Kidney (tissue), 14 donors: ENCODE results near the gene TPK1. TPM values are rescaled to one million over a fixed set of nuclear protein-coding genes. Genes with fewer than 3 reads are reported as not detected.

ENCODE experiments used
- DNase-seq, 5 donors: peaks; one replicate each; pipeline ENCODE4 v3.0.0-alpha.2; 2013 to 2020
- FAIRE-seq: peaks from 2 replicates; lab custom pipeline; 2012; peaks lifted over from hg19 to GRCh38; lab: Jason Lieb, UNC
- H3K27ac ChIP-seq, 2 donors: one replicate each; pipeline ENCODE4 v1.7.0; 2013; ENCODE audit warnings: low read depth in 2 of 2, low read length in 2 of 2, inconsistent platforms in 1 of 2
- H3K27me3 ChIP-seq: one replicate; pipeline ENCODE4 v1.7.1; 2013; ENCODE audit warnings: low read length, inconsistent platforms; ENCODE audit not compliant: control insufficient read depth, insufficient read depth
- H3K36me3 ChIP-seq, 3 donors: one replicate each; pipeline versions ENCODE4 v1.7.0 to v1.7.1; 2013; ENCODE audit warnings: low read length in 3 of 3, control low read depth in 1 of 3, inconsistent platforms in 1 of 3; ENCODE audit not compliant: insufficient read depth in 3 of 3, control insufficient read depth in 2 of 3
- H3K4me1 ChIP-seq, 3 donors: one replicate each; pipeline versions ENCODE4 v1.7.0 to v1.7.1; 2013; ENCODE audit warnings: low read length in 3 of 3, inconsistent platforms in 1 of 3, low read depth in 1 of 3; ENCODE audit not compliant: control insufficient read depth in 2 of 3, insufficient read depth in 2 of 3
- H3K4me3 ChIP-seq, 3 donors: one replicate each; pipeline versions ENCODE4 v1.7.0 to v1.8.1; 2013; ENCODE audit warnings: low read length in 3 of 3, control low read depth in 1 of 3, inconsistent platforms in 1 of 3
- H3K9ac ChIP-seq, 3 donors: one replicate each; pipeline versions ENCODE4 v1.7.0 to v1.7.1; 2013; ENCODE audit warnings: low read length in 3 of 3, control low read depth in 1 of 3, inconsistent platforms in 1 of 3
- H3K9me3 ChIP-seq, 3 donors: one replicate each; pipeline versions ENCODE4 v1.7.0 to v1.7.1; 2013; ENCODE audit warnings: low read length in 3 of 3, control low read depth in 1 of 3, inconsistent platforms in 1 of 3; ENCODE audit not compliant: control insufficient read depth in 2 of 3, insufficient read depth in 1 of 3
- intact Hi-C: fragments of 100-400 bp; cut with DNase I; formaldehyde crosslinking; loops from one replicate; pipeline ENCODE4 v1.11.1; 2022
- polyA plus RNA-seq: library from polyadenylated mRNA; stranded (reverse); fragments of 350-450 nt; fragmentation: Illumina TruSeq; extraction: RNeasy Lipid Tissue Mini Kit (QIAGEN cat#74804); gene quantifications from one replicate; pipeline ENCODE4 v1.2.3, GENCODE V29; 2014; ENCODE audit warnings: low read depth, low replicate concordance; ENCODE audit not compliant: insufficient read depth
- total RNA-seq: library from RNA; stranded (reverse); fragmentation: NEBNext Ultra II Directional; extraction: Animal tissue kit (Norgen Biotek cat#: 25700); gene quantifications from one replicate; pipeline ENCODE4 v1.2.1, GENCODE V29; 2021
- TF ChIP-seq, protein P1 (sequence below): IDR thresholded peaks from 3 replicates; pipeline ENCODE4 v1.5.1; 2012; ENCODE audit warnings: mild to moderate bottlenecking, moderate library complexity, borderline replicate concordance; ENCODE audit not compliant: insufficient read depth; ENCODE audit errors: extremely low read depth
- donor health status: control.
- donor health status: control.
- donor health status: control.
- donor health status: control.
- donor health status: control.
- donor health status: DM: yes; HTN: yes; CAD: no.
- donor health status: Normal renal cell carcinoma (clear cell type).

TPK1 gene
- total and polyA plus RNA-seq, 2 donors from 2014 or later, result 5.3 to 15.5 TPM

DNA sequence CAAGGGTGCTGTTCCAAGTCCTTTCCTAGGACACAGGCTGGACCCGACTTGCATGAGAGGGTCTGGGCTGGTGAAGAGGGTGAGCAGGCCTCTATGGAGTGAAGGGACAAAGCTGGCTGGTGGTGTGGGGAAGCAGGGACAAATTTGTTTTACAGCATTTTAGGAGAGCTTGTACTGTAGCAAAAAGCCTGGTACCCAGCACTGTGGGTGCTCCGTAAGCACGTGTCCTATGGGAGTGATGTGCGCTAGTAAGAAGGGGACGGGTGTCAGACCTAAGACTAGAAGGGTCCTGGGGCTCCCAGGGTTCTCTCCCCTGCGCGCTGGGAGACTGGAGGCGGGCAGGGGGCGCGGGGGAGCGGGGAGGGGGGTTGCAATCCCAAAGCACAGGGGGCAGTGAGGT lies 432.8 kb downstream of the TPK1 start:
- Histone ChIP-seq H3K4me3 (no peak overlapping the region), H3K9ac (no peak overlapping the region), H3K27ac (no peak overlapping the region), H3K9me3 (no peaks in the 10 kb centered on the region), H3K27me3 (no peaks in the 10 kb centered on the region), H3K4me1 (no peaks in the 10 kb centered on the region), H3K36me3 (no peaks in the 10 kb centered on the region)
- intact Hi-C loops, result loop anchor here (5.0 kb wide), 1 partner anchor 231 kb away; no protein-coding TSS in a partner anchor
- TF ChIP-seq, protein P1, sequence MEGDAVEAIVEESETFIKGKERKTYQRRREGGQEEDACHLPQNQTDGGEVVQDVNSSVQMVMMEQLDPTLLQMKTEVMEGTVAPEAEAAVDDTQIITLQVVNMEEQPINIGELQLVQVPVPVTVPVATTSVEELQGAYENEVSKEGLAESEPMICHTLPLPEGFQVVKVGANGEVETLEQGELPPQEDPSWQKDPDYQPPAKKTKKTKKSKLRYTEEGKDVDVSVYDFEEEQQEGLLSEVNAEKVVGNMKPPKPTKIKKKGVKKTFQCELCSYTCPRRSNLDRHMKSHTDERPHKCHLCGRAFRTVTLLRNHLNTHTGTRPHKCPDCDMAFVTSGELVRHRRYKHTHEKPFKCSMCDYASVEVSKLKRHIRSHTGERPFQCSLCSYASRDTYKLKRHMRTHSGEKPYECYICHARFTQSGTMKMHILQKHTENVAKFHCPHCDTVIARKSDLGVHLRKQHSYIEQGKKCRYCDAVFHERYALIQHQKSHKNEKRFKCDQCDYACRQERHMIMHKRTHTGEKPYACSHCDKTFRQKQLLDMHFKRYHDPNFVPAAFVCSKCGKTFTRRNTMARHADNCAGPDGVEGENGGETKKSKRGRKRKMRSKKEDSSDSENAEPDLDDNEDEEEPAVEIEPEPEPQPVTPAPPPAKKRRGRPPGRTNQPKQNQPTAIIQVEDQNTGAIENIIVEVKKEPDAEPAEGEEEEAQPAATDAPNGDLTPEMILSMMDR, result no peak
- FAIRE-seq (no peak), DNase-seq (no peak)
